Progenitor cell of endocrine pancreas (in vitro differentiated cells): ENCODE results near the gene OR10H2. TPM values are rescaled to one million over a fixed set of nuclear protein-coding genes. Genes with fewer than 3 reads are reported as not detected.

Experiments used
- DNase-seq: peaks from one replicate; pipeline ENCODE4 v3.0.0; 2021; ENCODE audit warnings: low spot score; ENCODE audit not compliant: unreplicated experiment
- H3K27ac Mint-ChIP-seq: 2 replicates; pipeline ENCODE4 v1.8.0; 2021; ENCODE audit warnings: mild to moderate bottlenecking, moderate library complexity, mixed read lengths
- H3K27me3 Mint-ChIP-seq: 2 replicates; pipeline ENCODE4 v1.8.0; 2021; ENCODE audit warnings: mixed read lengths
- H3K36me3 Mint-ChIP-seq: 2 replicates; pipeline ENCODE4 v1.8.0; 2022; ENCODE audit warnings: mixed read lengths; ENCODE audit not compliant: insufficient read depth
- H3K4me1 Mint-ChIP-seq: 2 replicates; pipeline ENCODE4 v1.8.0; 2021; ENCODE audit warnings: low read depth, mixed read lengths
- H3K4me3 Mint-ChIP-seq: 2 replicates; pipeline ENCODE4 v1.8.0; 2021; ENCODE audit warnings: low read depth, mild to moderate bottlenecking, moderate library complexity, mixed read lengths
- H3K9me3 Mint-ChIP-seq: 2 replicates; pipeline ENCODE4 v1.8.0; 2021; ENCODE audit warnings: low read depth, mixed read lengths
- total RNA-seq: library from RNA; stranded (reverse); gene quantifications from 2 replicates; pipeline ENCODE4 v1.2.1, GENCODE V29; 2021
- TF ChIP-seq, protein P1 (sequence below): fragments of 200-600 bp; sonication (generic); IDR thresholded peaks from one replicate; pipeline ENCODE4 v1.5.0; 2021; ENCODE audit warnings: antibody characterized with exemption, mild to moderate bottlenecking; ENCODE audit not compliant: unreplicated experiment

Gene OR10H2
- total RNA-seq, 1 donor from 2014 or later, result not detected

DNA sequence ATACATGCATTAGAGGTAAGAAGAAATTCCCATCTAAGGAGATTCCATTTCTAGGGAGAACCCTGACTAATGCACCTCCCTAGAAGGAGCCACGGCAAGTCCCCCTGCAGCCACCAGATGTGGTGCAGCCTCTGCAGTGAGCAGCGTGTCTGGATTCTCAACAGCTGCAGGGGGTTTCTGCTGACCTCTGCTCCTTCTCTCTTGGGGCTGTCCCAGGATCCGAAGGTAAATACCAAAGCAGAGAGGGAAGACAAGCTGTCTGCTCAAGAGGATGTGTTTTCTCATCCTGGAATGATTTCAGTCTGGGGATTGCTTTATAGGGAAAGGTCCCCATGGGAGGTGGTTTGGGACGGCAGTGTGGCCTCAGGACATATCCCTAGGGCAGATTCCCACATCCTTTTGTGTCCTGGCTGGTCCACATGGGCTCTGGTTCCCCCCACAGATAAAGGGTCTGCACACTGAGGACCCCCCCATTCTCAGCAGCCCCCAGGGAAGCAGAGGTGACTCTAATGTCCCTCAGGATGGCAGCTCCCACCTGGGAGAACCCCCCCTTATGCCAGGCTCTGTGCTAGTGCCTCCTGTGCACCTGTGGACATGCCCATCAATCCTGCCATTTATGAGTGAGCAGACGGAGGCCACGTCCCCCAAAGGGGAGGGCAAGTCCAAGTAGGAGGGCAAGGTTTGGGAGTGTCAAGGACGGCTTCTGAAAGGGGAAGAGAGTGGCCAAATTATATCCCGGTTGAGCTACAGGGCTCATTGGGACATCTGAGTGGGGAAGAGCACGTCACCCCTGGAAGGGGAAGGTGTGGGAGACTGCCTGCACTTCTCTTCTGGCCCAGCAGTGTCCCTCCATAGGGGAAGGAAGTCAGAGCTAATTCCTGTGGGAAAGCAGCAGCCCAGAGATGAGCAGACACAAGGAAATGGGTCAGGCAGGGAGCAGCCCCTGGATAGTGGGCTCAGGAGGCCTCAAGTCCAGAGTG is 49.5 kb downstream of the OR10H2 start:
- Mint-ChIP-seq H3K27me3 (no peaks in the 10 kb centered on the region), H3K27ac (no peak overlapping the region), H3K4me3 (no peak overlapping the region), H3K9me3 (peaks cover 53% of the 10 kb centered on the region), H3K4me1 (no peaks in the 10 kb centered on the region), H3K36me3 (peaks cover 5% of the 10 kb centered on the region)
- TF ChIP-seq, protein P1, sequence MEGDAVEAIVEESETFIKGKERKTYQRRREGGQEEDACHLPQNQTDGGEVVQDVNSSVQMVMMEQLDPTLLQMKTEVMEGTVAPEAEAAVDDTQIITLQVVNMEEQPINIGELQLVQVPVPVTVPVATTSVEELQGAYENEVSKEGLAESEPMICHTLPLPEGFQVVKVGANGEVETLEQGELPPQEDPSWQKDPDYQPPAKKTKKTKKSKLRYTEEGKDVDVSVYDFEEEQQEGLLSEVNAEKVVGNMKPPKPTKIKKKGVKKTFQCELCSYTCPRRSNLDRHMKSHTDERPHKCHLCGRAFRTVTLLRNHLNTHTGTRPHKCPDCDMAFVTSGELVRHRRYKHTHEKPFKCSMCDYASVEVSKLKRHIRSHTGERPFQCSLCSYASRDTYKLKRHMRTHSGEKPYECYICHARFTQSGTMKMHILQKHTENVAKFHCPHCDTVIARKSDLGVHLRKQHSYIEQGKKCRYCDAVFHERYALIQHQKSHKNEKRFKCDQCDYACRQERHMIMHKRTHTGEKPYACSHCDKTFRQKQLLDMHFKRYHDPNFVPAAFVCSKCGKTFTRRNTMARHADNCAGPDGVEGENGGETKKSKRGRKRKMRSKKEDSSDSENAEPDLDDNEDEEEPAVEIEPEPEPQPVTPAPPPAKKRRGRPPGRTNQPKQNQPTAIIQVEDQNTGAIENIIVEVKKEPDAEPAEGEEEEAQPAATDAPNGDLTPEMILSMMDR, result no peak
- no peak for DNase-seq

Other genes with a start within 250 kb of the OR10H2 start
- not detected in 2 replicates for gene PGLYRP2, start 248.5 kb upstream of the OR10H2 start, total RNA-seq
- gene CYP4F22, start 219.5 kb upstream of the OR10H2 start, total RNA-seq, result not detected in 2 replicates
- gene CYP4F8, start 112.8 kb upstream of the OR10H2 start, total RNA-seq, result not detected in 2 replicates
- gene CYP4F3, start 87.1 kb upstream of the OR10H2 start, total RNA-seq, result not detected in 2 replicates
- not detected in 2 replicates for gene CYP4F12, start 54.9 kb upstream of the OR10H2 start, total RNA-seq
- not detected in 2 replicates for gene OR10H3, start 10.0 kb downstream of the OR10H2 start, total RNA-seq
- not detected in 2 replicates for gene OR10H5, start 59.6 kb downstream of the OR10H2 start, total RNA-seq
- 0.11 TPM in 1 of 2 replicates, not detected in the other for gene OR10H1, start 87.6 kb downstream of the OR10H2 start, total RNA-seq
- not detected in 2 replicates for gene CYP4F2, start 170.1 kb downstream of the OR10H2 start, total RNA-seq
- gene CYP4F11, start 206.5 kb downstream of the OR10H2 start, total RNA-seq, result not detected in 2 replicates
- not detected in 2 replicates for gene OR10H4, start 221.0 kb downstream of the OR10H2 start, total RNA-seq